T-cell (primary cell): ENCODE data around the gene LRCH3. TPM values are rescaled to one million over a fixed set of nuclear protein-coding genes. Genes with fewer than 3 reads are reported as not detected.
"Not testable (repeated sequence)": the region's sequence is repeated elsewhere in the genome, so short reads cannot be mapped to it uniquely, and the experiment has no call there.

Experiments used
- ATAC-seq, 4 experiments: fragments of 200-7000 bp in 3 of 4; fragments of 150-1000 bp in 1 of 4; cut with Tn5 transposase; replicated peaks in 1 of 4; 1 replicate in 3 of 4; 2 replicates in 1 of 4; pipeline ENCODE4 v1.10.0; 2021; ENCODE audit warnings: moderate library complexity in 3 of 4, mild to moderate bottlenecking in 2 of 4, moderate number of reproducible peaks in 1 of 4
- CTCF ChIA-PET, 2 donors: fragments of 300-600 bp; sonication (Branson Sonifier 250); formaldehyde crosslinking; loops; one replicate each; lab custom pipeline; 2022; ENCODE audit warnings: antibody characterized with exemption in 2 of 2; lab: Charles Lee
- POLR2A ChIA-PET, 2 donors: fragments of 300-600 bp; sonication (Branson Sonifier 250); formaldehyde crosslinking; loops; one replicate each; lab custom pipeline; 2022; ENCODE audit warnings: antibody characterized with exemption in 2 of 2; lab: Charles Lee
- DNase-seq, 35 experiments: peaks; one replicate each; pipeline versions ENCODE4 v3.0.0 to v3.0.0-alpha.2; 2013 to 2023
- H3K27ac ChIP-seq: one replicate; pipeline ENCODE4 v1.5.1; 2013; ENCODE audit warnings: low read length
- H3K27me3 ChIP-seq, 2 experiments: replicated peaks in 1 of 2; 1 replicate in 1 of 2; 2 replicates in 1 of 2; pipeline versions ENCODE4 v1.6.1 to v1.7.0; 2013; ENCODE audit warnings: low read length in 1 of 2, mixed read lengths in 1 of 2; ENCODE audit not compliant: control insufficient read depth in 2 of 2, insufficient read depth in 2 of 2; ENCODE audit errors: extremely low read depth in 1 of 2
- H3K36me3 ChIP-seq, 2 donors: 1 replicate in 1 of 2; 2 replicates in 1 of 2; pipeline versions ENCODE4 v1.6.1 to v1.7.0; 2013; ENCODE audit warnings: low read length in 1 of 2; ENCODE audit not compliant: control insufficient read depth in 2 of 2, insufficient read depth in 1 of 2; ENCODE audit errors: extremely low read depth in 1 of 2
- H3K4me1 ChIP-seq, 2 experiments: 1 replicate in 1 of 2; 2 replicates in 1 of 2; pipeline versions ENCODE4 v1.6.1 to v1.7.0; 2013; ENCODE audit warnings: low read length in 2 of 2, mixed read lengths in 1 of 2; ENCODE audit not compliant: insufficient read depth in 2 of 2, control insufficient read depth in 1 of 2; ENCODE audit errors: extremely low read depth in 1 of 2
- H3K4me3 ChIP-seq, 2 donors: 1 replicate in 1 of 2; 2 replicates in 1 of 2; pipeline versions ENCODE4 v1.5.1 to v1.7.0; 2013; ENCODE audit warnings: mild to moderate bottlenecking in 2 of 2, low read length in 1 of 2, moderate library complexity in 1 of 2; ENCODE audit not compliant: control insufficient read depth in 1 of 2; ENCODE audit errors: extremely low read depth in 1 of 2
- H3K9me3 ChIP-seq: 2 replicates; pipeline ENCODE4 v1.7.0; 2013
- H3K27ac Mint-ChIP-seq, 2 donors: one replicate each; pipeline ENCODE4 v1.8.0; 2020 to 2021; ENCODE audit warnings: mild to moderate bottlenecking in 2 of 2, mixed read lengths in 2 of 2
- H3K27me3 Mint-ChIP-seq, 2 donors: one replicate each; pipeline ENCODE4 v1.8.0; 2021 to 2022; ENCODE audit warnings: mixed read lengths in 2 of 2
- H3K36me3 Mint-ChIP-seq: one replicate; pipeline ENCODE4 v1.8.0; 2021; ENCODE audit warnings: mixed read lengths
- H3K4me1 Mint-ChIP-seq, 3 donors: one replicate each; pipeline ENCODE4 v1.8.0; 2020 to 2022; ENCODE audit warnings: mixed read lengths in 3 of 3, mild to moderate bottlenecking in 1 of 3
- H3K4me3 Mint-ChIP-seq, 3 donors: one replicate each; pipeline ENCODE4 v1.8.0; 2020 to 2022; ENCODE audit warnings: mild to moderate bottlenecking in 3 of 3, mixed read lengths in 3 of 3, moderate library complexity in 3 of 3
- H3K9me3 Mint-ChIP-seq, 3 donors: one replicate each; pipeline ENCODE4 v1.8.0; 2020 to 2022; ENCODE audit warnings: mixed read lengths in 3 of 3
- WGBS: methylation state at CpG from one replicate; pipeline ENCODE4 v1.1.5; 2013; ENCODE audit warnings: missing lambda C conversion rate; ENCODE audit not compliant: insufficient coverage; 5-methylcytosine and 5-hydroxymethylcytosine counted together
- total RNA-seq, 35 experiments: library from RNA in 6 of 35; stranded (reverse) in 6 of 35; fragments of 120-200 nt in 1 of 35; gene quantifications; one replicate each; pipeline versions ENCODE4 v1.2.1 to v1.2.4 and lab custom pipeline; 2013 to 2026

LRCH3 gene
- total RNA-seq, 5 donors from 2014 or later (not counting 1 experiment from before 2014, with no cell fraction given) = 51.4 to 75.1 (median 62.2) TPM

- POLR2A ChIA-PET = no interaction called here
- no peaks in the 10 kb centered on the region for H3K36me3 Mint-ChIP-seq
- CTCF ChIA-PET = no interaction called here
- DNase-seq (no peak), ATAC-seq (peak in 1 of 4 experiments; percentile 59)
- Histone ChIP-seq H3K4me3 (no peak overlapping the region), H3K36me3 (no peaks in the 10 kb centered on the region), H3K9me3 (no peaks in the 10 kb centered on the region), H3K27me3 (peaks cover 0 to 7% of the 10 kb centered on the region in 2 experiments), H3K27ac (no peak overlapping the region), H3K4me1 (no peaks in the 10 kb centered on the region)
- 80% methylated on average over 14 of the region's 20 CpGs for WGBS
- no peak overlapping the region for H3K27ac Mint-ChIP-seq
- H3K4me3 Mint-ChIP-seq = no peak overlapping the region
- H3K27me3 Mint-ChIP-seq = no peaks in the 10 kb centered on the region
- H3K9me3 Mint-ChIP-seq = no peaks in the 10 kb centered on the region
- no peaks in the 10 kb centered on the region for H3K4me1 Mint-ChIP-seq
Observed at GRCh38 chr3:197899833-197900478, 108.9 kb downstream of the LRCH3 start.

GRCh38 chr3:197901626-197902025, 110.6 kb downstream of the LRCH3 start:
- Mint-ChIP-seq H3K36me3 (no peaks in the 10 kb centered on the region), H3K4me3 (no peak overlapping the region)
- CTCF ChIA-PET = no interaction called here

GRCh38 chr3:197906023-197906849, 115.2 kb downstream of the LRCH3 start:
- Mint-ChIP-seq H3K4me3 (no peak overlapping the region), H3K9me3 (no peaks in the 10 kb centered on the region), H3K4me1 (peaks cover 0 to 10% (median 8%) of the 10 kb centered on the region in 3 donors), H3K27me3 (no peaks in the 10 kb centered on the region), H3K27ac (peak overlapping the region in 1 of 2 donors; percentile 20), H3K36me3 (peaks cover 2% of the 10 kb centered on the region)
- DNase-seq = peak; percentile 31 to 86 (median 65)
- peaks cover 0 to 5% of the 10 kb centered on the region in 2 experiments for H3K4me1 ChIP-seq
- no peaks in the 10 kb centered on the region for H3K36me3 ChIP-seq
- peak; percentile 76 to 81 (median 78) for ATAC-seq
- H3K27me3 ChIP-seq = no peaks in the 10 kb centered on the region
- no peak overlapping the region for H3K27ac ChIP-seq
- no peak overlapping the region for H3K4me3 ChIP-seq
- no peaks in the 10 kb centered on the region for H3K9me3 ChIP-seq
- CTCF ChIA-PET = interaction anchor here (0.5 to 1.2 kb wide), 6 partner anchors 8 to 183 kb away, joined by 3 to 5 read pairs (median 4); no protein-coding TSS in a partner anchor
- WGBS = 6% methylated on average over 10 of the region's 17 CpGs
- POLR2A ChIA-PET = no interaction called here

More at GRCh38 chr3:197901626-197902025, 110.6 kb downstream of the LRCH3 start:
- no peak for DNase-seq
- 95% methylated on average over 4 of the region's 4 CpGs for WGBS
- Histone ChIP-seq H3K27me3 (peaks cover 0 to 7% of the 10 kb centered on the region in 2 experiments), H3K36me3 (no peaks in the 10 kb centered on the region), H3K9me3 (no peaks in the 10 kb centered on the region), H3K4me3 (no peak overlapping the region), H3K4me1 (peaks cover 0 to 5% of the 10 kb centered on the region in 2 experiments), H3K27ac (no peak overlapping the region)
- no peak for ATAC-seq
- Mint-ChIP-seq H3K27ac (no peak overlapping the region), H3K27me3 (no peaks in the 10 kb centered on the region), H3K4me1 (peaks cover 0 to 8% (median 8%) of the 10 kb centered on the region in 3 donors), H3K9me3 (no peaks in the 10 kb centered on the region)
- POLR2A ChIA-PET = interaction anchor here in 1 of 2 donors (0.6 kb wide), 1 partner anchor 766 kb away, joined by 3 read pairs; no protein-coding TSS in a partner anchor

- ChIA-PET CTCF (interaction anchor here in 1 of 2 donors (1.2 kb wide), 1 partner anchor 36 kb away, joined by 4 read pairs; no protein-coding TSS in a partner anchor), POLR2A (no interaction called here)
- Mint-ChIP-seq H3K9me3 (no peaks in the 10 kb centered on the region), H3K36me3 (peaks cover 2% of the 10 kb centered on the region), H3K4me3 (no peak overlapping the region), H3K4me1 (peaks cover 0 to 10% (median 8%) of the 10 kb centered on the region in 3 donors), H3K27me3 (no peaks in the 10 kb centered on the region), H3K27ac (no peak overlapping the region)
- Histone ChIP-seq H3K36me3 (no peaks in the 10 kb centered on the region), H3K9me3 (no peaks in the 10 kb centered on the region), H3K27ac (no peak overlapping the region), H3K4me3 (no peak overlapping the region), H3K4me1 (peaks cover 0 to 5% of the 10 kb centered on the region in 2 experiments), H3K27me3 (no peaks in the 10 kb centered on the region)
- DNase-seq (no peak), ATAC-seq (no peak)
- 58% methylated on average over 3 of the region's 3 CpGs for WGBS
Observed at GRCh38 chr3:197906850-197907187, 115.8 kb downstream of the LRCH3 start.

- ChIA-PET POLR2A (no interaction called here), CTCF (interaction anchor here in 1 of 2 donors (1.2 kb wide), 1 partner anchor 36 kb away, joined by 4 read pairs; no protein-coding TSS in a partner anchor)
- Mint-ChIP-seq H3K27ac (no peak overlapping the region), H3K27me3 (no peaks in the 10 kb centered on the region), H3K4me1 (peaks cover 0 to 10% (median 8%) of the 10 kb centered on the region in 3 donors), H3K9me3 (no peaks in the 10 kb centered on the region), H3K36me3 (peaks cover 2% of the 10 kb centered on the region), H3K4me3 (no peak overlapping the region)
- no peak overlapping the region for H3K27ac ChIP-seq
- peaks cover 0 to 5% of the 10 kb centered on the region in 2 experiments for H3K4me1 ChIP-seq
- no peak for DNase-seq
- no peaks in the 10 kb centered on the region for H3K27me3 ChIP-seq
- no peaks in the 10 kb centered on the region for H3K36me3 ChIP-seq
- WGBS = no CpG with 5 or more reads among the region's 2 CpGs
- no peak overlapping the region for H3K4me3 ChIP-seq
- H3K9me3 ChIP-seq = no peaks in the 10 kb centered on the region
- ATAC-seq = no peak
Observed at GRCh38 chr3:197907196-197907595, 116.1 kb downstream of the LRCH3 start.

- no CpG with 5 or more reads among the region's 2 CpGs for WGBS
- H3K4me3 ChIP-seq, CTCF ChIA-PET, DNase-seq, H3K4me3 Mint-ChIP-seq, POLR2A ChIA-PET, H3K27ac Mint-ChIP-seq, ATAC-seq, H3K27me3 Mint-ChIP-seq, H3K36me3 Mint-ChIP-seq, H3K27ac ChIP-seq, H3K9me3 Mint-ChIP-seq, H3K36me3 ChIP-seq, H3K27me3 ChIP-seq, H3K9me3 ChIP-seq: not testable (repeated sequence)
- peaks cover 0 to 11% (median 10%) of the 10 kb centered on the region in 3 donors for H3K4me1 Mint-ChIP-seq
- peaks cover 0 to 11% of the 10 kb centered on the region in 2 experiments for H3K4me1 ChIP-seq
Observed at GRCh38 chr3:197908550-197908949, 117.5 kb downstream of the LRCH3 start.
